Measurements from ENCODE around the gene PTPRF. TPM values are rescaled to one million over a fixed set of nuclear protein-coding genes. Genes with fewer than 3 reads are reported as not detected.

PTPRF gene
- total RNA-seq, 2 experiments from 2014 or later, result 3.8 to 4.5 TPM

GRCh38 chr1:43572538-43572937 is 41.9 kb downstream of the PTPRF start:
- TF ChIP-seq CTCF (IDR thresholded peaks at IDR 0.05), result no peak
- Mint-ChIP-seq H3K4me1 (ENCODE audit: low read depth) (no peaks in the 10 kb centered on the region), H3K27me3 (no peaks in the 10 kb centered on the region), H3K4me3 (no peak overlapping the region), H3K36me3 (ENCODE audit: low read depth) (no peaks in the 10 kb centered on the region), H3K27ac (no peak overlapping the region), H3K9me3 (no peaks in the 10 kb centered on the region)
- ChIA-PET POLR2A (interaction anchor here (0.6 to 1.2 kb wide), 2 partner anchors 9 to 79 kb away, joined by 3 to 6 read pairs; no protein-coding TSS in a partner anchor), CTCF (no interaction called here)
- intact Hi-C loops (cut with micrococcal nuclease), result no loop called here
- DNase-seq, result no peak
- ATAC-seq, result no peak

GRCh38 chr1:43573066-43573800 is 42.5 kb downstream of the PTPRF start:
- no peaks in the 10 kb centered on the region for H3K9me3 Mint-ChIP-seq
- H3K27me3 Mint-ChIP-seq, result no peaks in the 10 kb centered on the region
- intact Hi-C loops (cut with micrococcal nuclease), result no loop called here
- H3K4me3 Mint-ChIP-seq, result no peak overlapping the region
- DNase-seq (no peak), ATAC-seq (no peak)
- ChIA-PET POLR2A (interaction anchor here (0.6 to 1.2 kb wide), 3 partner anchors 8 to 177 kb away, joined by 3 to 6 read pairs (median 3); no protein-coding TSS in a partner anchor), CTCF (no interaction called here)
- TF ChIP-seq CTCF (IDR thresholded peaks at IDR 0.05), result no peak
- no peak overlapping the region for H3K27ac Mint-ChIP-seq
- H3K4me1 Mint-ChIP-seq (ENCODE audit: low read depth), result no peaks in the 10 kb centered on the region
- no peaks in the 10 kb centered on the region for H3K36me3 Mint-ChIP-seq (ENCODE audit: low read depth)

GRCh38 chr1:43576521-43576920 is 45.8 kb downstream of the PTPRF start:
- H3K4me1 Mint-ChIP-seq (ENCODE audit: low read depth), result no peaks in the 10 kb centered on the region

GRCh38 chr1:43577655-43578542 is 47.2 kb downstream of the PTPRF start:
- TF ChIP-seq CTCF (IDR thresholded peaks at IDR 0.05), result no peak
- intact Hi-C loops (cut with micrococcal nuclease), result no loop called here
- no peak for ATAC-seq
- H3K4me3 Mint-ChIP-seq, result no peak overlapping the region
- H3K36me3 Mint-ChIP-seq (ENCODE audit: low read depth), result no peaks in the 10 kb centered on the region
- ChIA-PET CTCF (no interaction called here), POLR2A (no interaction called here)
- DNase-seq, result no peak
- H3K27ac Mint-ChIP-seq, result no peak overlapping the region
- no peaks in the 10 kb centered on the region for H3K27me3 Mint-ChIP-seq
- peaks cover 6% of the 10 kb centered on the region for H3K4me1 Mint-ChIP-seq (ENCODE audit: low read depth)
- H3K9me3 Mint-ChIP-seq, result no peaks in the 10 kb centered on the region

More at GRCh38 chr1:43576521-43576920, 45.8 kb downstream of the PTPRF start:
- CTCF ChIA-PET, result no interaction called here
- ATAC-seq, result no peak
- Mint-ChIP-seq H3K9me3 (no peaks in the 10 kb centered on the region), H3K27ac (no peak overlapping the region), H3K36me3 (ENCODE audit: low read depth) (no peaks in the 10 kb centered on the region), H3K4me3 (no peak overlapping the region), H3K27me3 (no peaks in the 10 kb centered on the region)
- TF ChIP-seq CTCF (IDR thresholded peaks at IDR 0.05), result no peak
- POLR2A ChIA-PET, result no interaction called here
- no peak for DNase-seq
- intact Hi-C loops (cut with micrococcal nuclease), result no loop called here

GRCh38 chr1:43580039-43580438 is 49.4 kb downstream of the PTPRF start:
- Mint-ChIP-seq H3K4me3 (no peak overlapping the region), H3K27ac (no peak overlapping the region), H3K36me3 (ENCODE audit: low read depth) (no peaks in the 10 kb centered on the region), H3K9me3 (no peaks in the 10 kb centered on the region), H3K4me1 (ENCODE audit: low read depth) (peaks cover 7% of the 10 kb centered on the region), H3K27me3 (no peaks in the 10 kb centered on the region)
- ATAC-seq (no peak), DNase-seq (no peak)
- intact Hi-C loops (cut with micrococcal nuclease), result no loop called here
- TF ChIP-seq CTCF (IDR thresholded peaks at IDR 0.05), result no peak
- POLR2A ChIA-PET, result no interaction called here
- CTCF ChIA-PET, result interaction anchor here (1.2 kb wide), 1 partner anchor 70 kb away, joined by 3 read pairs; the partner anchor contains the start of gene KDM4A
